ENCODE data around the gene TRIOBP. TPM values are rescaled to one million over a fixed set of nuclear protein-coding genes. Genes with fewer than 3 reads are reported as not detected.

Gene TRIOBP
- total and polyA plus RNA-seq, 2 of the 13 experiments (the other 11 are each of a cell fraction or from before 2014, with no cell fraction given): 6.1 to 15.4 TPM

GRCh38 chr22:37734964-37735451 is 38.2 kb downstream of the TRIOBP start (continued):
- no peak for TF ChIP-seq ZBTB4 (CRISPR knock-in tag; IDR thresholded peaks at IDR 0.05; ENCODE audit: borderline replicate concordance)
- TF ChIP-seq CCAR2 (optimal IDR thresholded peaks at IDR 0.05; ENCODE audit: low read depth, low read length): no peak
- TF ChIP-seq NR2C2 (CRISPR knock-in tag; IDR thresholded peaks at IDR 0.05; ENCODE audit: borderline replicate concordance): no peak
- no peak for TF ChIP-seq ZNF253 (CRISPR knock-in tag; IDR thresholded peaks at IDR 0.05; ENCODE audit: borderline replicate concordance)
- no peak for TF ChIP-seq CHCHD3 (CRISPR knock-in tag; IDR thresholded peaks at IDR 0.05)
- no peak for TF ChIP-seq GATA4 (IDR thresholded peaks at IDR 0.05; ENCODE audit: borderline replicate concordance, low read depth)
- no peak for TF ChIP-seq ZNF557 (CRISPR knock-in tag; IDR thresholded peaks at IDR 0.05)
- TF ChIP-seq ZNF790 (CRISPR knock-in tag; IDR thresholded peaks at IDR 0.05; ENCODE audit: borderline replicate concordance): no peak
- TF ChIP-seq ZNF276 (CRISPR knock-in tag; IDR thresholded peaks at IDR 0.05; ENCODE audit: low read depth): no peak
- TF ChIP-seq PLRG1 (conservative IDR thresholded peaks at IDR 0.05): no peak
- TF ChIP-seq ZFP91 (CRISPR knock-in tag; IDR thresholded peaks at IDR 0.05; ENCODE audit: borderline replicate concordance): no peak
- TF ChIP-seq PBX2 (CRISPR knock-in tag; IDR thresholded peaks at IDR 0.05): no peak
- no peak for TF ChIP-seq TBX2 (CRISPR knock-in tag; IDR thresholded peaks at IDR 0.05; ENCODE audit: borderline replicate concordance)
- TF ChIP-seq SIN3A (IDR thresholded peaks at IDR 0.05; ENCODE audit: borderline replicate concordance, low read depth, low read length): peak; percentile 54; the same call in 1 of the 2 replicates
- TF ChIP-seq ATRX (CRISPR knock-in tag; IDR thresholded peaks at IDR 0.05; ENCODE audit: borderline replicate concordance): no peak
- TF ChIP-seq CC2D1A (CRISPR knock-in tag; IDR thresholded peaks at IDR 0.05): no peak
- no peak for TF ChIP-seq ZNF431 (CRISPR knock-in tag; IDR thresholded peaks at IDR 0.05; ENCODE audit: borderline replicate concordance, low read depth)
- TF ChIP-seq RAD51 (IDR thresholded peaks at IDR 0.05; ENCODE audit: borderline replicate concordance): no peak
- TF ChIP-seq TRIM24 (CRISPR knock-in tag; IDR thresholded peaks at IDR 0.05): no peak
